ENCODE measurements around the gene SPEM2. TPM values are rescaled to one million over a fixed set of nuclear protein-coding genes. Genes with fewer than 3 reads are reported as not detected.
A peak's percentile ranks its signal among the peaks of the same experiment; 100 is the strongest.

The SPEM2 gene
- total and polyA plus RNA-seq, 2 of the 4 experiments (the other 2 are of a cell fraction): not detected

DNA sequence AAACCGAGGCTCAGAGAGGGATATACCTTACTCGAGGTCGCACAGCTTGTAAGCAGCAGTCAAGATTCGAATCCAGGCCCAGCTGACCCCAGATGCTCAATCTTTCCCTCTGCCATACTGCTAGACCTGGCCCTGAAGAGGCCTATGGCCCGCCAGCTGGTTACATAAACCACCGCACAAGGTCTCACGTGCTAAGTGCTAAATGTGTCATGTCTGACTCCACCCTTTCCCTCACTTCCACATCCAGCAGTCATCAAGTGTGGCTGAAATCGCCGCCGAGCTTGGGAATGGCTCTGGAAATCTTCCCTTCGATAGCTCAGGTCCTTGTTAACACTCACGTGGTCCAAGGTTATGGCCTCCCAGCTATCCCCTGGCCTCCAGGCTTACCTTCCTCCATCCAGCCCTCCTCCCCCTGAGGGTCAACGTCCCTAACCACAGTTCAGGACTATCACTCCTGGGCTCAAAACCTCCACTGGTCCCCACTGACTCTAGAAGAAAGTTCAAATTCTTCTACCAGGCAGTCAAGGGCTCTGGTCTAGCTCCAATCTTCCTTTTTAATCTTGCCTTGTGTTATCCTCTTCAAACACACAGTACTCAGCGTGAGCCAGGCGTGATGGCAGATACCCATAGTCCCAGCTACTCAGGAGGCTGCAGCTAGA lies 50.5 kb downstream of the SPEM2 start:
- peak overlapping the region; percentile 45 for H2BK5ac ChIP-seq (ENCODE audit: low read depth, low read length, poor library complexity, severe bottlenecking)
- DNase-seq: peak; percentile 41
- in situ Hi-C loops (cut with MboI; ENCODE audit: low sequenced_read_pairs) (no loop called here), dilution Hi-C loops (cut with HindIII; ENCODE audit: low sequenced_read_pairs, unreplicated experiment) (no loop called here), intact Hi-C loops (cut with micrococcal nuclease) (no loop called here)
- ATAC-seq (ENCODE audit: low read depth): no peak
- no peaks in the 10 kb centered on the region for H3K9me3 ChIP-seq (ENCODE audit: control insufficient read depth, insufficient read depth, low read length)
- H3K4me1 ChIP-seq (ENCODE audit: control insufficient read depth, insufficient read depth, low read length): peaks cover 22% of the 10 kb centered on the region
- no peak overlapping the region for H2BK120ac ChIP-seq (ENCODE audit: low read depth, low read length)
- H4K91ac ChIP-seq (ENCODE audit: insufficient read depth, low read depth, low read length): peak overlapping the region; percentile 11; the same call in 1 of the 2 replicates
- peak overlapping the region; percentile 9 for H3K27ac ChIP-seq (ENCODE audit: insufficient read depth, low read length)
- TF ChIP-seq CHD1 (IDR thresholded peaks at IDR 0.05; ENCODE audit: low read depth, low read length) (no peak), POLR2A (IDR thresholded peaks at IDR 0.05; ENCODE audit: low read depth, low read length) (no peak), BHLHE40 (IDR thresholded peaks at IDR 0.05; ENCODE audit: low read depth, low read length) (peak; percentile 78; the same call in 1 of the 2 replicates)
- H3K18ac ChIP-seq (ENCODE audit: low read depth, low read length): no peak overlapping the region
- H3K9me1 ChIP-seq (ENCODE audit: insufficient read depth, low read length): peaks cover 30% of the 10 kb centered on the region
- H4K20me1 ChIP-seq (ENCODE audit: insufficient read depth, low read length): peaks cover 74% of the 10 kb centered on the region
- BruUV-seq (replicated peaks): no TSS peak
- peak overlapping the region; percentile 4; the same call in 1 of the 2 replicates for H3K4me2 ChIP-seq (ENCODE audit: low read depth, low read length)
- WGBS, 2 experiments (ENCODE audit: extremely low coverage in 2 of 2, insufficient read length in 1 of 2): 90% methylated on average over 8 of the region's 15 CpGs; no CpG with 5 or more reads in 1 of the 2 experiments
- H3K79me1 ChIP-seq (ENCODE audit: low read depth in 1 of 2, low read length in 2 of 2): peaks cover 9 to 69% of the 10 kb centered on the region in 2 experiments; a peak in 3 of 4 replicates
- no peak overlapping the region for H3K56ac ChIP-seq (ENCODE audit: extremely low read depth, insufficient read depth, low read length)
- H2AK9ac ChIP-seq (replicated peaks; ENCODE audit: low read depth, low read length, poor library complexity): peak overlapping the region; percentile 6
- H2AK5ac ChIP-seq (ENCODE audit: low read depth, low read length): peak overlapping the region; percentile 89
- peaks cover 6% of the 10 kb centered on the region; the same call in 1 of the 2 replicates for H3K36me3 ChIP-seq (ENCODE audit: control insufficient read depth, insufficient read depth, low read length)
- H4K8ac ChIP-seq (ENCODE audit: low read depth in 2 of 2, low read length in 2 of 2): no peak overlapping the region; a peak in 1 of 4 replicates
- H3K27me3 ChIP-seq (ENCODE audit: control insufficient read depth, insufficient read depth, low read length): no peaks in the 10 kb centered on the region
- H3K4me3 ChIP-seq (ENCODE audit: insufficient read depth, low read depth, low read length): no peak overlapping the region
- ChIA-PET CTCF (interaction anchor here (2.2 kb wide), 1 partner anchor 39 kb away, joined by 10 read pairs; no protein-coding TSS in a partner anchor), POLR2A (ENCODE audit: unreplicated experiment) (interaction anchor here (0.5 to 0.7 kb wide), 3 partner anchors 9 to 22 kb away, joined by 3 to 5 read pairs (median 4); no protein-coding TSS in a partner anchor)
- peak overlapping the region; percentile 93 for H3K4ac ChIP-seq (ENCODE audit: low read depth, low read length)
- peak overlapping the region; percentile 39 for H3K23ac ChIP-seq (ENCODE audit: low read depth, low read length)
- H3K14ac ChIP-seq (replicated peaks; ENCODE audit: low read depth, low read length): peak overlapping the region; percentile 47
- no peak overlapping the region for H2AFZ ChIP-seq (replicated peaks; ENCODE audit: low read length, poor library complexity)
- H4K5ac ChIP-seq (ENCODE audit: low read depth, low read length): no peak overlapping the region
- H2BK15ac ChIP-seq (ENCODE audit: low read depth, low read length): no peak overlapping the region
- no peak overlapping the region for H2BK20ac ChIP-seq (ENCODE audit: low read depth, low read length)
- 0 out of 2 replicates have a peak overlapping the region, but pooled peaks have one; percentile 7 for H3K9ac ChIP-seq (ENCODE audit: low read depth, low read length)
